NCI-H2171 (cell line): Measurements from ENCODE around the gene TRPC6.
"Not testable (repeated sequence)": the region's sequence is repeated elsewhere in the genome, so short reads cannot be mapped to it uniquely, and the experiment has no call there.

Experiments
- DNase-seq: peaks from one replicate; lab custom pipeline; 2025; lab: John Stamatoyannopoulos, UW

The TRPC6 gene

DNA sequence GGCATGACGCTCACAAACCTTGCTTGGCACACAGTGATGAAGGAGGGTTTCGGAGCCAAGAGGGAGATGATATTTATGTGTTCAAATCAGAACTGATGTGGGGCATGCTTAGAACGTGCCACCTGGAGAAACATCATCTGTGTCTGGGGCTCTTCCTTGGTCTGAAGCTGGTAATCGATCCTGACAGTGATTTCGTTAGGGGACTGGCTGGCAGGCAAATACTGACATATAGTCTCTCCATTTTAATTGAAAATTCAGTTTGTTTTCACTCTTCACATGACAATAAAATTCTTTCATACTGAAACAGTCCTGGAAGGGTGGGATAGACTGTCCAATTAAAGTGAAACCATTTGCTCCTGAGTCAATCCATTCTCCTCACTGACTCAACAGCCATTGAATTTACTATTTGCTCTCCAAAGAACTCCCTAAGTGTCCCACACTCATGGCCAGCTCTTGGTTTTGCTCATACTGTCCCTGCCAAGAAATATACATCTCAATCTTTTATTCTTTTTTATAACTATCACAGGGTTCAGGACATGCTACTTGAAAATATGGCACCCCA is 134.8 kb downstream of the TRPC6 start:
- DNase-seq, result no peak

DNA sequence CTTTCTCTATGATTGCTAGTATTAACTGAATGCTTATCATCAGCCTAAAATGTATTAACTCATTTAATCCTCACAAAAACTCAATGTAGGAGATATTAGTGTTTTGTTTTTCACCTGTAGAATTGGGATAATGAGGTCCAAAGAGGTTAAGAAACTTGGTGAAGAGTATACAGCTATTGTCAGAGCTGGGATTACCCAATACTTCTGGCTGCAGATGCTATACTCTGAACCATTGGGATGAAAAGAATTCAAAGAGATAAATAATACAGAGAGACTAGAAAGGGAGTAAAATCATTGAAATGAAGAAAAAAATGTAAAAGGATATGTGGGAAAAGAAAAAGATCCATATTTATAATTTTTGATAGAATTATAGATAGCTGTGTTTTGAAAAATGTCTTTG is 137.1 kb downstream of the TRPC6 start:
- no peak for DNase-seq

DNA sequence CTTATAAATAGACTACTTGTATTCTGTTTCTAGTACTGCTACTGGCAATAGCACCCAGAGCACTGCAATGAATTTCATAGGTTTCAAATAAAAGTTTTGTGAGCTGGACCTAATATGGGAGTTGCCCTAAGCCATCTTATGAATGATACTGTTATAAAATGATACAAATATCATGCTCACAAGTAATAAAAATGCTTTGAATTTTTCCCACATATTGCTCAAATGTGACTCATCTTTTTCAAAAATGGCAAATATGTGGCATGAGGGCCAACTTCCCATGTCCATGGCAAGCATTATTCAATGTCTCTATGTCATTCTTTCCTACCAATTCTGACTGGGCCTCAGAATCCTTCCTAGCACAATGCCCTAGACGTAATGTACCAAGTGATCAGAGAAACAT is 137.6 kb downstream of the TRPC6 start:
- DNase-seq, result no peak

DNA sequence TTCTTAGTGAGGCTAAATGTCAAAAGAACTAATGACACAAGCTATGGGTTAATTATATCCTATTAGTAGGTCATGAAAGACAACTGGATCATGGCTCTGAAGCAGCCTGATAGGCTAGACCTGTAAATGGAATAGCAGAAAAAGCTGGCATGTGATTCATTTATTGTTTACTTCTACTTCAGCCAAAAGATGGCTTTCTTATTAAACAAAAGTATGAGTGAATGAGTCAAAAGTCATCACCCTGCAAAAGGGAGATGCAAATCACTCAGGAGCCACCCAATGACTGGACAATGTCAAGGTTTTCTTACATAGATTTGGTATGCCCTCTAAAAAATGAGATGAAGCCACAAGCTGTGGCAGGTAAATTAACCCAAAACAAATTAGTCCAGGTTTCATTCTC is 138.0 kb downstream of the TRPC6 start:
- DNase-seq, result no peak

DNA sequence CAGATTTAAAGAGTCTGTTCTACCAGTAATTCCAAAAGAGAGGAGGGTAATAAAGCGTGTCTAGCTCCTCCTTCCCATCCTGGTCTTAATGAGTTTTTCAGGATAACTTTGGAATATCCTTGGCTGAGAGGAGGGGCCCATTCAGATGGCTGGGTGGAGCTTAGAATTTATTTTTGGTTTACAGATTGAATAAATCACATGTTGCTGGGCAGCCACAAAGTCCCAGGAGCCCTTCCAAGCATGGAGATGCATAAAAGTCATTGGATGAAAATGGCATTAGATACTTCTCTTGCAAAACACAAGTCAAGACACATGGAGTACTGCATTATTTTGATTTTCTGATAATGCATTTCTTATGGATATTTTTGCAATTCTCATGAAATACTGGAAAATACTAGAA is 139.0 kb downstream of the TRPC6 start:
- DNase-seq, result no peak

DNA sequence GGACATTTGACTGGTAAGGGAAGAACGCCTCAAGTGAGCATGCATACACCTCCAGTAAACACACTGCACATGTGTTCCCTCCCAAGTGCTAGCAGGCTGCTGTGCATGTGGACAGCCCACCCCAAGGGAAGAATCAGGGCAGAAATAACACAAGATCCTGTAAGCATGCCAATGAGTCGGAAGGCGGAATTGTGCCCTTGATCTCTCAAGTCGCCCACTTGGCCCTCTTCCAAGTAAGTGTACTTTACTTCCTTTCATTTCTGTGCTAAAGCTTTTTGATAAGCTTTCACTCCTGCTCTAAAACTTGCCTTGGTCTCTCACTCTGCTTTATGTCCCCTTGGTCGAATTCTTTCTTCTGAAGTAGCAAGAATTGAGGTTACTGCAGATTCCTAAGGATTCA is 139.6 kb downstream of the TRPC6 start:
- DNase-seq, result no peak

DNA sequence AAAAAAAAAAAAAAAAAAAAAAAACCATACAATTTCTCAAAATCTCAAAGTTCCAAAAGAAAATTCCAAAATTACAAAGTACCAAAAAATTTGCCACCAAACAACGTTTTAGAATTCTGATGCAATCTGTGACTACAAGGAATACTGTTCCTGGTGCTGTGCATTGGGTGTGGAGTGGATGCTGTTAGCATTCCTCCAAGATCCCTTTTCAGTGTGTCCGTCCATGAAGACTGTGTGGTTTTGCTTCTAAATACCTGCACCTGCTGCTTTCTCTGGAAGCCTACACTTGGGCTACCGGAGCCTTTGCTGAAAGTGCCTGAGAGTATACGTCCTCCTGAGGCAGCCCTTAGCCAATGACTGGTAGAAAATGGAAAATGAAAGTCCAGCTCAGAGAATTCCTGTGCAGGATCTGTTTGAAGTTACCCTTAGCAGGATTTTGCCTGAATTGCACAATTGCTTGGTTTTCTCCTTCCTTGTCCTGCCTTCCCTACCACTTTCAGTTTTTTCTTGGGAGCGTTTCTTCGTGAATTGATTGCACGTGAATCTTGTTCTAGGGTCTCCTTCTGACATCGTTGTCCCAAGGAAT is 140.8 kb downstream of the TRPC6 start:
- DNase-seq, result no peak

DNA sequence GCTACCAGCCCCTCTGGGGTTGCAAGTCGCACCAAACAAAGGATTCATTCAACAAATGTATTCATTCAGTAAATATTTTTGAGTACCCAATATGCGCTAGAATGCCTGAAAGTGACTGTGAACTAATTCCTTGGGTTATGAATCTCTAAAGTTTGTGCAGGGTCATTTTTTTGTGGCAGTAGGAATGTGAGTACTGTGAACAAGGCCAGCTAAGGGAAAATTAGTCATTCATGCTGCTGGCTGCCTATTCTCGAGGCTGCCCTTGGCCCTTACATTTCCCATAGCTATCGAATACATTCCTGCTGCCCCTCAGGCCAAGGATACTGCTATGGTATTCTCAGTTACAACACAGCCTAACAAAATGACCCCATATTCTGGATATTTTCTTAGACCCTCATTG is 141.6 kb downstream of the TRPC6 start:
- no peak for DNase-seq

DNA sequence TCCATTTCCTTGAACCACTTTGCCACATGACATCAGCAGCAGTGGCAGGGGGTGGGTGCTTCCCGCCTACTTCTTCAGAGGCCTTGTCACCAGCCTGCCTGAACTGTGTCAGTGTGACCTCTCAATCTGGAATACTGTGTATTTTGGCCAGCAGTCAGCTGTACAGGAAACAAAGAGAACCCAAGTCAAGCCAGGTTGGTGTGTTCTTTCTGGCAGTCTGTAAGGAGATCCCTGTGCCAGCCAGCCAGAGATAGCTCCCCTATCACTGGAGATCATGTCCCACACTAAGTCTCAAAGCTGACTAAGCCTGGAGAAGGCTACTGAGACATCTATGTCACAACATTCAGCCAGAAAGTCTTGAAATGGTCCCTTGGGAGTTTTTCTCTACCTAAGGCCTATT is 142.1 kb downstream of the TRPC6 start:
- no peak for DNase-seq

DNA sequence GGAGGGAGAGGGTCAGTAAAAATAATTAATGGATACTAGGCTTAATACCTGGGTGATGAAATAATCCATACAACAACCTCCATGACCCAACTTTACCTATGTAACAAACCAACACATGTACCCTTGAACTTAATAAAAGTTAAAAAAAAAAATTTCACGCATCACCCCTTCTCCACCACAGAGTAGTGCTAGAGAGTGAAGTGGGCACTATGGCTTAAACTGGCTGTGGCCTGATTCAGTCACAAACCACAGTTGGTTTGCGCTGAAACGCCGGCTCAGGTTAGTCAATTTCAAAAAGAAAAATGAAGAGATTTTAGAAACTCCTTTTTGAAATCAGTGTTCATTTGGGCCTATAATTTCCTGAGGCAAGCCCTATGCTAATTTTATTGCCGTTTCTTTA is 144.3 kb downstream of the TRPC6 start:
- DNase-seq, result no peak

DNA sequence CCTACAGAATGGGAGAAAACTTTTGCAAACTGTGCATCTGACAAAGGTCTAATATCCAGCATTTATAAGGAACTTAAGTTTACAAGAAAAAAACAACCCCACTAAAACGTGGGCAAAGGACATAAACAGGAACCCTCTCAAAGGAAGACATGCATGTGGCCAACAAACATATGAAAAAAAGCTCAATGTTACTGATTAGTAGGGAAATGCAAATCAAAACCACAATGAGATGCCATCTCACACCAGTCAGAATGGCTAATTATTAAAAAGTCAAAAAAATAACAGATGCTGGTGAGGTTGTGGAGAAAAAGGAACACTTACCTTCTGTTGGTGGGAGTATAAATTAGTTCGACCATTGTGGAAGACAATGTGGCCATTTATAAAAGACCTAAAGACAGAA is 145.1 kb downstream of the TRPC6 start:
- not testable (repeated sequence) for DNase-seq

DNA sequence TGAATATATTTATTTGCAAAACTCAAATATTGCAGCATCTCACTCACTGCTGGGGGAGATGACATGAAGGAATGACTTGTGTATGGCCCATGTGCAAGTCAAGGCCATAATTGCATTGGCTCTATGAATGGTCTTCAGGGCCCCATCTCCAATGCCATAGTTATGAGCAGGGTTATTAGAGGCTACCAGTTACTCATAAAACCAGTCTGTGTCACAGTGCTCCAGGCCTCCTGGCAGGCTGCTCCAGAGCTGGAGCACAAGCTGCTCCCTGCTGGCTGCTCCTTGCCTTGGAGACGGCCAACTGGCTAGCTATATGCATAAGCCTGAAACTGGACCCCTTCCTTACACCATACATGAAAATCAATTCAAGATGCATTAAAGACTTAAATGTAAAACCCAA is 145.7 kb downstream of the TRPC6 start:
- no peak for DNase-seq

DNA sequence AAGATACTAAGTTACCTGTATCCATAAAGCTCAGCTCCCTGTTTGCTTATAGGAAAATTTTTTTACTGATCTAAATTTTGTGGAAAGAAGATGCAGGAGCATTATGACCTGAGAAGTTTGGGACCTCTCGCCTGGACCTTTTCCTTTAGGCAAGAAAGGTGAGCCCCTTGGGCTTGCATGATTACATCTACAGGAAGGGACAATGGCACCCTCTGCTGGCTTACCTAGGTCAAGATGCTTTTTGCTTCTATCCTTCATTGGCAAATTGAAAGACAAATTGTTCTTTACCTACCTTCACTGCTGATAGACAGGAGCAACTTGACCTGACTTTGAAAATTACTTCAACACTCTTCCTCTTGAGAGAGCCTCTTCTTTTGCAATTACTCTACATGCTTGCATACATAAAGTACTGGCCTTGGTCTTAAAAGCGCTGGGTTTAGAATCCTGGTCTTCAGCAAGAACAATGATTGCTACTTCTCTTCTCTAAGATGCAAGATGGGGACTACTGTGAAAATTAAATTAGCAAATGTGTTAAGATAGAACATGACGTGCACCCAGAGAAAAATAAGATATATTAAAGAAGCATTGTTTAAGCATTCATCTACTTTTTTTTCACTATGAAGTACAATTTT is 147.2 kb downstream of the TRPC6 start:
- no peak for DNase-seq

DNA sequence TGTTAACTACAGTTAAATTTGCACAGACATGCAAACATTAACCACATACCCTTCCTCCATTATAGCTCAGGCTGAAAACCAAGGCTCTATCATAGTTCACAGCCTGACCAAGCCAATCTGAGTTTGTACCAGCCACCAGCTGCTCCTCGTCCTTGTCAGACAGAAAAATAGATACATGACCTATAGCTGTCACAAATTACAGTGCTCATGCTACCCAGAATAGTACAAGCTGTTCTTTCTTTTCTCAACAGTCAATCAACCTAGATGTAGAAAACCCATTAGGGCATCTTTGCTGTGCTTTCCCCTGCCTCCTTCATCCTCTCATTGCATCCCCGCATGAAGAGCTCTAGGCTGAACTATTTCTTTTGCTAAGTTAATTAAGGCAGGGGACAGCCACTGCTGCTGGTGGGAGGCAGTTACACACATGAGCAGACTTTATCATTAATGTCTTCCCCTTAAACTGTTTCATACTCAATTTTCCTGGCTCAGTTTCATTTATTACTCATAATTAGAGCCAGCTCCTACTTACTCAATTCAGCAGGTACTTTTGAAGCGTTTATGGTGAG is 148.3 kb downstream of the TRPC6 start:
- no peak for DNase-seq

DNA sequence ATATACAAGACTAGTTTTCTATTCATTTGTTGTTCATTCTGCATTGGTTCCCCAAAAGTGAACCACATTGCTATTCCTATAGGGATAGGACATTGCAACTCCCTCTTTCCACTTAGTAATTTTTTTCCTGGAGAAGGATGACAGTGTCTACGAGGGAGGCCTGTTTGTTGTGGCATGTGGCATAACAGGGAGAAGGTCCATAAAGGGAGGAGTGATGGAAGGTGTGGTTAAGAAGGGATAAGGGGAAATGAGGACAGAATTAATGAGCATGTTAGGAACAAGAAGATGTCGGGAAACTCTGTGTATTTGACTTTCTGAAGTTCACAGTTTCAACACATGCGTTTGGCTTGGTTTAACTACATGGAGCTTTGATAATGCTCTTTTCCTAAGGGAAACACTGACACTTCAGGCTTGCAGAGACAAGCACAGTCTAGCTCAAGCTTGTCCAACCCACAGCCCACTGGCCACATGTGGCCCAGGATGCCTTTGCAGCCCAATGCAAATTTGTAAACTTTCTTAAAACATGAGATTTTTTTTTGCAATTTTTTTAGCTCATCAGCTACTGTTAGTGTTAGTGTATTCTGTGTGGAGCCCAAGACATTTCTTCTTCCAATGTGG is 149.7 kb downstream of the TRPC6 start:
- DNase-seq, result no peak

DNA sequence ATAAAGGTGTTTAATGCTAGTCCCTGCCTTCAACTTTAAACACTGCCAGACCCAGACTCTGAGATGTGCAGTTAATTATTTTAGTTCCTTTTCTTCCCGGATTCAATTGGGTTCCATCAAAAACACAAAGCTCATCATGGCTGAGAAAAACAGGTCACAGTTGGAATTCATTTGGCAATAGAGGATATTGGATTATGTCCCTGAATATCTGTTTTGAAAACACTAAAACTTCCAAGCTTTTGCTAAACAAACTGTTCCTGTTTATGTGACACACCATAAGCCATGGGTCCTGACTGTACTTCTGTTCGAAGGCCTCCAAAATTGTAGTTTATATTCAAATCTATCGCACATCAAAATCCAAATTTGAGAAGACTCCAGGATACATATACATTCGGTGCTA is 150.7 kb downstream of the TRPC6 start:
- DNase-seq, result no peak

DNA sequence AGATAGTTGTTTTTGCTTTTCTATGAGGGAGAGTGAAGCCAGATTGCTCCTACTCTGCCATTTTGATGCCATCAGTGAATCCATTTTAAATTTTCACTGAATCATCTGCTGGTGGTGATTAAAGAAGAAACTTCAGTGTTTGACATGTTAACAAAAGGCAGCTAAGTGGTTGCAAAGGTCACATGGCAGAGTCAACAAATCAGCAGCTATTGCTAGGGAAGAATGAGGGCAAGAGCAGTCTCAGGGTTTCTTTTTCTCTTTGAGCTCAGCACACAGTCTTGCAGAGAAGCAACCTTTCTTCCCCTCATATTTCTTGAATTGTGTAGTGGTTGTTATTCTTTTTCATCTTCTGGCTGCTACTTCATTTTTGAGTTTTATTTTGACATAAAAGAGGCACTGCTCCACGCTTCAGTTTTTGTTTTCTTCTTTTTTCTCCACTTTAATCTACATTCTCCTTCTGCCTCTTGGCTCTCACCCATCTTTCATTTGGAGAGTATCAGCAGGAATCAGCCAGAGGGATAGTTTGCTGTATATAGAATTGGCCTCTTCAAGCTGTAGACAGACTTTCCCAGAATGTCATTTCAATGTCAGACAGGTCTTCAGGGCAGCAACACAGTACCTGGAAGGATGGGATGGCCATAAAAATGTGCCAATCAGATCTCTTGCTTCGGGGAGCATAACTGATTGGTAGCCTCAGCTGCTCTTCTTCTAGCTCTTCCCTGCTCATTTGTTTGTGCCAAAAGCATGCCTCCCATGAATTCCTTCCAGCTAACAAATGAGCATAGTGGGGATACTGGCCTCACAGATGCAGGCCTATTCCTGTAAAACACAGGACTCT is 153.9 kb downstream of the TRPC6 start:
- no peak for DNase-seq

DNA sequence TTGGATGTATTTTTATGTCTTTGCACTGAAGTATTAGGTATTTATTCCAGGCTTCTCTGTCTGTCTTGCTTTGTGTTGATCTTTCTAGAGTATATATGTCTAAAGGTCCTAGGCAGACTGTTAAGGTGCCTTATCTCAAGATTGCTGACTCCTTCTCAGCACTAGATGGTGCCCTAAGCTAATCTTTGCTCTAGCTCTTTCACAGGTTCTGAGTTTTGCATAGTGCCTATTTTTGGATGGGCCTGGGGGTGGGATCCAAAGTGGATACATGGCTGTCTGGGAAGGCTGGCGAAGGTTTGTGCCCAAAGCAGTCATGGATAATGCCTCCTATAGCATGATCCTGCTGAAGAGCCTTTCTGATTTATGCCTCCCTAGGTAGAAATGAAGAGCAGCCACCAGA is 154.9 kb downstream of the TRPC6 start:
- no peak for DNase-seq

DNA sequence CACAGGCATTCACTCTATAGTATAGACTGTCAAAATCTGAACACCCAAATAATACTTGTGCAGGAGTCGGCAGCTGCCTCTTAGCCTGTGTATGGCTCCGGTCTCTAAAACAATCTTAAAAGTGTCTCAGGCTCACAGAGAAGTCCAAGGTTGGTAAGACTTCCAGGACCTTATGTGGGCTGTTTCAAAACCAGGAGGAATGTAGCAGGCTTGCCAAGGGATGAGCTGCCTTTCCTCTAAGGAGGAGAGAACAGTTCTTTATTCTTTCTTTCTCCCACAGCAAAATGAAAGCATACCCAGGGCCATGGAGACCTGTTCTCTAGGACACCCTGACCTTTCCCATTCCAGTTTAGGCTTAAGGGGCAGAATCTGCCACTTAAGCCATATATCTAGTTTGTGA is 176.5 kb downstream of the TRPC6 start:
- DNase-seq, result no peak
